ENCODE results near the gene RHOBTB3. TPM values are rescaled to one million over a fixed set of nuclear protein-coding genes. Genes with fewer than 3 reads are reported as not detected.
"Not testable (repeated sequence)": the region's sequence is repeated elsewhere in the genome, so short reads cannot be mapped to it uniquely, and the experiment has no call there.

The RHOBTB3 gene
- total and polyA plus RNA-seq, 4 donors = 10.5 to 59.8 (median 39.8) TPM

DNA sequence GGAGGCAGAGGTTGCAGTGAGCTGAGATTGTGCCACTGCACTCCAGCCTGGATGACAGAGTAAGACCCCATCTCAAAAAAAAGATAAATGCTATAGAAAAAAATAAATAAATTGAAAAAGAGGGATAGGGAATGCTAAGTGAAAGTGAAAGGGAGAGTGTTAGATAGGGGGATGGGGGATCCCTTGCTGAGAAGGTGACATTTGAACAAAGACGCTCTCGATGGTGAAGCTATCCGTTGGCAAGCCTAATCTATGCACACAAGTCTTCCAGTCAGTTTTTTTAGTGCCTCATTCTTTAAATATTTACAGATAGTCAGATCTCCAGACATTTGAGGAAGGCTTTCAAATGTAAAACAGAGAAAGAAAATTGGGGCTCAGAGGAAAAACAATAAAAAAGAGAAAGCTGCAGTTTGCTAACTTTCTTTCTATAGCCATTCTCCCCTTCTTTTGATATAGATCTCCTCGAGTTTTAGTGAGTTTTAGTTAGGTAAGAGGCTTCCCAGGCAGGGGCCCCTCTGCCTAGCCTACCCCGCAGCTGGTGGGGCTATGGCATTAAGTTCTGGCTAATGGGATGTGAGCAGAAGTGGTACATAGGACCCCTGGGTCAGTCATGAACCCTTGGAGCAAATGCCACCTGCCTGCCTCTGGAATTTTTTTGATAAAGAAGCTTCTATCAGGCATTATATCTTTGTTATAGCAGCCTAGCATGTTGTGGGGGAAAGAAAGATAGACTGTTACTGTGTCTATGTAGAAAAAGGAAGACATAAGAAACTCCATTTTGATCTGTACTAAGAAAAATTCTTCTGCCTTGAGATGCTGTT is 79.4 kb downstream of the RHOBTB3 start:
- Histone ChIP-seq H3K36me3 (ENCODE audit: control insufficient read depth in 4 of 4, insufficient read depth in 3 of 4, low read depth in 1 of 4, low read length in 3 of 4) (peaks cover 0 to 21% (median 15%) of the 10 kb centered on the region in 4 donors), H3K9ac (ENCODE audit: low read depth in 1 of 2, low read length in 2 of 2) (peak overlapping the region; percentile 28 to 39), H3K4me1 (ENCODE audit: control insufficient read depth in 4 of 4, insufficient read depth in 4 of 4, low read length in 3 of 4) (peaks cover 7 to 32% (median 22%) of the 10 kb centered on the region in 4 donors), H3K9me3 (ENCODE audit: control insufficient read depth in 4 of 4, low read length in 3 of 4) (no peaks in the 10 kb centered on the region), H3K4me3 (ENCODE audit: low read depth in 1 of 3, low read length in 3 of 3) (no peak overlapping the region), H3K27me3 (ENCODE audit: control insufficient read depth in 4 of 4, insufficient read depth in 4 of 4, low read length in 3 of 4) (no peaks in the 10 kb centered on the region), H3K27ac (ENCODE audit: low read depth in 1 of 2, low read length in 2 of 2) (peak overlapping the region; percentile 67 to 68)
- TF ChIP-seq, protein P1, sequence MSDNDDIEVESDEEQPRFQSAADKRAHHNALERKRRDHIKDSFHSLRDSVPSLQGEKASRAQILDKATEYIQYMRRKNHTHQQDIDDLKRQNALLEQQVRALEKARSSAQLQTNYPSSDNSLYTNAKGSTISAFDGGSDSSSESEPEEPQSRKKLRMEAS (IDR thresholded peaks at IDR 0.05) = no peak
- TF ChIP-seq YY1 (IDR thresholded peaks at IDR 0.05) (no peak), JUND (IDR thresholded peaks at IDR 0.05) (no peak), TAF1 (conservative IDR thresholded peaks at IDR 0.05) (no peak), SP1 (IDR thresholded peaks at IDR 0.05) (no peak), RAD21 (IDR thresholded peaks at IDR 0.05) (no peak), HNF4G (IDR thresholded peaks at IDR 0.05) (no peak), NR2F2 (IDR thresholded peaks at IDR 0.05) (no peak), FOXA2 (IDR thresholded peaks at IDR 0.05) (no peak), RXRA (IDR thresholded peaks at IDR 0.05) (no peak), GABPA (IDR thresholded peaks at IDR 0.05 in 1 of 2, conservative IDR thresholded peaks at IDR 0.05 in 1 of 2) (no peak), HNF4A (conservative IDR thresholded peaks at IDR 0.05) (no peak), EGR1 (IDR thresholded peaks at IDR 0.05; ENCODE audit: low read depth in 2 of 2) (no peak), FOXA1 (IDR thresholded peaks at IDR 0.05) (no peak)
- TF ChIP-seq, protein P2, sequence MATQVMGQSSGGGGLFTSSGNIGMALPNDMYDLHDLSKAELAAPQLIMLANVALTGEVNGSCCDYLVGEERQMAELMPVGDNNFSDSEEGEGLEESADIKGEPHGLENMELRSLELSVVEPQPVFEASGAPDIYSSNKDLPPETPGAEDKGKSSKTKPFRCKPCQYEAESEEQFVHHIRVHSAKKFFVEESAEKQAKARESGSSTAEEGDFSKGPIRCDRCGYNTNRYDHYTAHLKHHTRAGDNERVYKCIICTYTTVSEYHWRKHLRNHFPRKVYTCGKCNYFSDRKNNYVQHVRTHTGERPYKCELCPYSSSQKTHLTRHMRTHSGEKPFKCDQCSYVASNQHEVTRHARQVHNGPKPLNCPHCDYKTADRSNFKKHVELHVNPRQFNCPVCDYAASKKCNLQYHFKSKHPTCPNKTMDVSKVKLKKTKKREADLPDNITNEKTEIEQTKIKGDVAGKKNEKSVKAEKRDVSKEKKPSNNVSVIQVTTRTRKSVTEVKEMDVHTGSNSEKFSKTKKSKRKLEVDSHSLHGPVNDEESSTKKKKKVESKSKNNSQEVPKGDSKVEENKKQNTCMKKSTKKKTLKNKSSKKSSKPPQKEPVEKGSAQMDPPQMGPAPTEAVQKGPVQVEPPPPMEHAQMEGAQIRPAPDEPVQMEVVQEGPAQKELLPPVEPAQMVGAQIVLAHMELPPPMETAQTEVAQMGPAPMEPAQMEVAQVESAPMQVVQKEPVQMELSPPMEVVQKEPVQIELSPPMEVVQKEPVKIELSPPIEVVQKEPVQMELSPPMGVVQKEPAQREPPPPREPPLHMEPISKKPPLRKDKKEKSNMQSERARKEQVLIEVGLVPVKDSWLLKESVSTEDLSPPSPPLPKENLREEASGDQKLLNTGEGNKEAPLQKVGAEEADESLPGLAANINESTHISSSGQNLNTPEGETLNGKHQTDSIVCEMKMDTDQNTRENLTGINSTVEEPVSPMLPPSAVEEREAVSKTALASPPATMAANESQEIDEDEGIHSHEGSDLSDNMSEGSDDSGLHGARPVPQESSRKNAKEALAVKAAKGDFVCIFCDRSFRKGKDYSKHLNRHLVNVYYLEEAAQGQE (IDR thresholded peaks at IDR 0.05) = no peak
- TF ChIP-seq, protein P3, sequence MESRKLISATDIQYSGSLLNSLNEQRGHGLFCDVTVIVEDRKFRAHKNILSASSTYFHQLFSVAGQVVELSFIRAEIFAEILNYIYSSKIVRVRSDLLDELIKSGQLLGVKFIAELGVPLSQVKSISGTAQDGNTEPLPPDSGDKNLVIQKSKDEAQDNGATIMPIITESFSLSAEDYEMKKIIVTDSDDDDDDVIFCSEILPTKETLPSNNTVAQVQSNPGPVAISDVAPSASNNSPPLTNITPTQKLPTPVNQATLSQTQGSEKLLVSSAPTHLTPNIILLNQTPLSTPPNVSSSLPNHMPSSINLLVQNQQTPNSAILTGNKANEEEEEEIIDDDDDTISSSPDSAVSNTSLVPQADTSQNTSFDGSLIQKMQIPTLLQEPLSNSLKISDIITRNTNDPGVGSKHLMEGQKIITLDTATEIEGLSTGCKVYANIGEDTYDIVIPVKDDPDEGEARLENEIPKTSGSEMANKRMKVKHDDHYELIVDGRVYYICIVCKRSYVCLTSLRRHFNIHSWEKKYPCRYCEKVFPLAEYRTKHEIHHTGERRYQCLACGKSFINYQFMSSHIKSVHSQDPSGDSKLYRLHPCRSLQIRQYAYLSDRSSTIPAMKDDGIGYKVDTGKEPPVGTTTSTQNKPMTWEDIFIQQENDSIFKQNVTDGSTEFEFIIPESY (IDR thresholded peaks at IDR 0.05) = no peak
- TF ChIP-seq, protein P4, sequence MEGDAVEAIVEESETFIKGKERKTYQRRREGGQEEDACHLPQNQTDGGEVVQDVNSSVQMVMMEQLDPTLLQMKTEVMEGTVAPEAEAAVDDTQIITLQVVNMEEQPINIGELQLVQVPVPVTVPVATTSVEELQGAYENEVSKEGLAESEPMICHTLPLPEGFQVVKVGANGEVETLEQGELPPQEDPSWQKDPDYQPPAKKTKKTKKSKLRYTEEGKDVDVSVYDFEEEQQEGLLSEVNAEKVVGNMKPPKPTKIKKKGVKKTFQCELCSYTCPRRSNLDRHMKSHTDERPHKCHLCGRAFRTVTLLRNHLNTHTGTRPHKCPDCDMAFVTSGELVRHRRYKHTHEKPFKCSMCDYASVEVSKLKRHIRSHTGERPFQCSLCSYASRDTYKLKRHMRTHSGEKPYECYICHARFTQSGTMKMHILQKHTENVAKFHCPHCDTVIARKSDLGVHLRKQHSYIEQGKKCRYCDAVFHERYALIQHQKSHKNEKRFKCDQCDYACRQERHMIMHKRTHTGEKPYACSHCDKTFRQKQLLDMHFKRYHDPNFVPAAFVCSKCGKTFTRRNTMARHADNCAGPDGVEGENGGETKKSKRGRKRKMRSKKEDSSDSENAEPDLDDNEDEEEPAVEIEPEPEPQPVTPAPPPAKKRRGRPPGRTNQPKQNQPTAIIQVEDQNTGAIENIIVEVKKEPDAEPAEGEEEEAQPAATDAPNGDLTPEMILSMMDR (IDR thresholded peaks at IDR 0.05; ENCODE audit: low read depth, low read length, missing input control) = no peak
- TF ChIP-seq, protein P5, sequence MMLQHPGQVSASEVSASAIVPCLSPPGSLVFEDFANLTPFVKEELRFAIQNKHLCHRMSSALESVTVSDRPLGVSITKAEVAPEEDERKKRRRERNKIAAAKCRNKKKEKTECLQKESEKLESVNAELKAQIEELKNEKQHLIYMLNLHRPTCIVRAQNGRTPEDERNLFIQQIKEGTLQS (IDR thresholded peaks at IDR 0.05) = no peak
- no peak for DNase-seq (ENCODE audit: low spot score)
- 19% methylated on average over 5 of the region's 5 CpGs for WGBS

DNA sequence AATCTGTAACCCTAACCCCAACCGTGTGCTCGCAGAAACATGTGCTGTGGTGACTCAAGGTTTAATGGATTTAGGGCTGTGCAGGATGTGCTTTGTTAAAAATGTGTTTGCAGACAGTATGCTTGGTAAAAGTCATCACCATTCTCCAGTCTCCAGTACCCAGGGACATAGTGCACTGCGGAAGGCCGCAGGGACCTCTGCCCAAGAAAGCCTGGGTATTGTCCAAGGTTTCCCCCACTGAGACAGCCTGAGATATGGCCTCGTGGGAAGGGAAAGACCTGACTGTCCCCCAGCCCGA is 79.9 kb downstream of the RHOBTB3 start:
- peaks cover 7 to 37% (median 22%) of the 10 kb centered on the region in 4 donors for H3K4me1 ChIP-seq (ENCODE audit: control insufficient read depth in 4 of 4, insufficient read depth in 4 of 4, low read length in 3 of 4)
- not testable (repeated sequence) for H3K4me3 ChIP-seq (ENCODE audit: low read depth in 1 of 3, low read length in 3 of 3); H3K9ac ChIP-seq (ENCODE audit: low read depth in 1 of 2, low read length in 2 of 2); H3K9me3 ChIP-seq (ENCODE audit: control insufficient read depth in 4 of 4, low read length in 3 of 4); H3K27ac ChIP-seq (ENCODE audit: low read depth in 1 of 2, low read length in 2 of 2); DNase-seq (ENCODE audit: low spot score); H3K27me3 ChIP-seq (ENCODE audit: control insufficient read depth in 4 of 4, insufficient read depth in 4 of 4, low read length in 3 of 4)
- peaks cover 3 to 27% (median 18%) of the 10 kb centered on the region in 4 donors for H3K36me3 ChIP-seq (ENCODE audit: control insufficient read depth in 4 of 4, insufficient read depth in 3 of 4, low read depth in 1 of 4, low read length in 3 of 4)
- WGBS = 71% methylated on average over 6 of the region's 6 CpGs

DNA sequence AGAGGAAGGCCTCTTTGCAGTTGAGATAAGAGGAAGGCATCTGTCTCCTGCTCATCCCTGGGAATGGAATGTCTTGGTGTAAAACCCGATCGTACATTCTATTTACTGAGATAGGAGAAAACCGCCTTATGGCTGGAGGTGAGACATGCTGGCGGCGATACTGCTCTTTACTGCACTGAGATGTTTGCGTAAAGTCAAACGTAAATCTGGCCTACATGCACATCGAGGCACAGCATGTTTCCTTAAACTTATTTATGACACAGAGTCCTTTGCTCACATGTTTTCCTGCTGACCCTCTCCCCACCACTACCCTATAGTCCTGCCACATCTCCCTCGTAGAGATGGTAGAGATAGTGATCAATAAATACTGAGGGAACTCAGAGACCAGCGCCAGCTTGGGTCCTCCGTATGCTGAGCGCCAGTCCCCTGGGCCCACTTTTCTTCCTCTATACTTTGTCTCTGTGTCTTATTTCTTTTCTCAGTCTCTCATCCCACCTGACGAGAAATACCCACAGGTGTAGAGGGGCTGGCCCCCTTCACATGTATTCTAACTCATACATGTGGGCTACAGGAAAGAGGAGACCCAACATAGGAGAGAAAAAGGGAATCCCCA is 80.4 kb downstream of the RHOBTB3 start:
- Histone ChIP-seq H3K4me1 (ENCODE audit: control insufficient read depth in 4 of 4, insufficient read depth in 4 of 4, low read length in 3 of 4) (peaks cover 7 to 38% (median 26%) of the 10 kb centered on the region in 4 donors), H3K36me3 (ENCODE audit: control insufficient read depth in 4 of 4, insufficient read depth in 3 of 4, low read depth in 1 of 4, low read length in 3 of 4) (peaks cover 3 to 31% (median 22%) of the 10 kb centered on the region in 4 donors)
- not testable (repeated sequence) for DNase-seq (ENCODE audit: low spot score); H3K27me3 ChIP-seq (ENCODE audit: control insufficient read depth in 4 of 4, insufficient read depth in 4 of 4, low read length in 3 of 4); H3K9me3 ChIP-seq (ENCODE audit: control insufficient read depth in 4 of 4, low read length in 3 of 4); H3K27ac ChIP-seq (ENCODE audit: low read depth in 1 of 2, low read length in 2 of 2); H3K4me3 ChIP-seq (ENCODE audit: low read depth in 1 of 3, low read length in 3 of 3); H3K9ac ChIP-seq (ENCODE audit: low read depth in 1 of 2, low read length in 2 of 2)
- WGBS = 81% methylated on average over 13 of the region's 13 CpGs
